HEK293T (cell line): Measurements from ENCODE around the gene RAB41.

Experiments
- CTCF ChIA-PET: fragments of 350-600 bp; formaldehyde crosslinking; extraction: SDS; loops from one replicate; lab custom pipeline; 2021; ENCODE audit warnings: antibody characterized with exemption, inconsistent platforms; lab: Yijun Ruan, JAX
- POLR2A ChIA-PET: fragments of 350-600 bp; formaldehyde crosslinking; extraction: SDS; loops from one replicate; lab custom pipeline; 2020; ENCODE audit warnings: antibody characterized with exemption, inconsistent platforms; lab: Yijun Ruan, JAX
- DNase-seq: peaks from one replicate; pipeline ENCODE4 v3.0.0; 2012; ENCODE audit warnings: mixed read lengths; ENCODE audit errors: extremely low spot score
- ARNT ChIP-seq: fragments of 450-650 bp; IDR thresholded peaks from 2 replicates; pipeline ENCODE4 v1.6.1; 2017; ENCODE audit warnings: mild to moderate bottlenecking
- BHLHE40 ChIP-seq: fragments of 450-650 bp; IDR thresholded peaks from 2 replicates; pipeline ENCODE4 v1.6.1; 2016; ENCODE audit warnings: mild to moderate bottlenecking, moderate library complexity, borderline replicate concordance
- CTBP1 ChIP-seq: fragments of 450-650 bp; IDR thresholded peaks from 2 replicates; pipeline ENCODE4 v1.6.1; 2016; ENCODE audit warnings: borderline replicate concordance
- ELF4 ChIP-seq: fragments of 450-650 bp; IDR thresholded peaks from 2 replicates; pipeline ENCODE4 v1.6.1; 2017; ENCODE audit warnings: antibody characterized with exemption
- FOXA1 ChIP-seq: fragments of 450-650 bp; IDR thresholded peaks from 2 replicates; pipeline ENCODE4 v1.6.1; 2016; ENCODE audit warnings: mild to moderate bottlenecking
- FOXK2 ChIP-seq: fragments of 450-650 bp; IDR thresholded peaks from 2 replicates; pipeline ENCODE4 v1.6.1; 2016; ENCODE audit warnings: mild to moderate bottlenecking
- FOXM1 ChIP-seq: fragments of 450-650 bp; IDR thresholded peaks from 2 replicates; pipeline ENCODE4 v1.6.1; 2017; ENCODE audit warnings: mild to moderate bottlenecking, borderline replicate concordance
- HDGF ChIP-seq: fragments of 450-650 bp; IDR thresholded peaks from 2 replicates; pipeline ENCODE4 v1.6.1; 2017; ENCODE audit warnings: antibody characterized with exemption, borderline replicate concordance
- L3MBTL2 ChIP-seq: fragments of 450-650 bp; conservative IDR thresholded peaks from 2 replicates; pipeline ENCODE4 v1.6.1; 2016; ENCODE audit warnings: mild to moderate bottlenecking
- LEF1 ChIP-seq: fragments of 450-650 bp; IDR thresholded peaks from 2 replicates; pipeline ENCODE4 v1.6.1; 2017; ENCODE audit warnings: mild to moderate bottlenecking, borderline replicate concordance
- NFRKB ChIP-seq: fragments of 450-650 bp; IDR thresholded peaks from 2 replicates; pipeline ENCODE4 v1.6.1; 2016; ENCODE audit warnings: mild to moderate bottlenecking, moderate library complexity
- SP1 ChIP-seq: fragments of 450-650 bp; IDR thresholded peaks from 2 replicates; pipeline ENCODE4 v1.6.1; 2017
- SUZ12 ChIP-seq: fragments of 450-650 bp; IDR thresholded peaks from 2 replicates; pipeline ENCODE4 v1.6.1; 2016; ENCODE audit warnings: mild to moderate bottlenecking
- TARDBP ChIP-seq: fragments of 450-650 bp; IDR thresholded peaks from 2 replicates; pipeline ENCODE4 v1.6.1; 2016
- ZNF384 ChIP-seq: fragments of 450-650 bp; IDR thresholded peaks from 2 replicates; pipeline ENCODE4 v1.6.1; 2016
- TF ChIP-seq, protein P1 (sequence below): fragments of 450-650 bp; IDR thresholded peaks from 2 replicates; pipeline ENCODE4 v1.6.1; 2016

Gene RAB41

DNA sequence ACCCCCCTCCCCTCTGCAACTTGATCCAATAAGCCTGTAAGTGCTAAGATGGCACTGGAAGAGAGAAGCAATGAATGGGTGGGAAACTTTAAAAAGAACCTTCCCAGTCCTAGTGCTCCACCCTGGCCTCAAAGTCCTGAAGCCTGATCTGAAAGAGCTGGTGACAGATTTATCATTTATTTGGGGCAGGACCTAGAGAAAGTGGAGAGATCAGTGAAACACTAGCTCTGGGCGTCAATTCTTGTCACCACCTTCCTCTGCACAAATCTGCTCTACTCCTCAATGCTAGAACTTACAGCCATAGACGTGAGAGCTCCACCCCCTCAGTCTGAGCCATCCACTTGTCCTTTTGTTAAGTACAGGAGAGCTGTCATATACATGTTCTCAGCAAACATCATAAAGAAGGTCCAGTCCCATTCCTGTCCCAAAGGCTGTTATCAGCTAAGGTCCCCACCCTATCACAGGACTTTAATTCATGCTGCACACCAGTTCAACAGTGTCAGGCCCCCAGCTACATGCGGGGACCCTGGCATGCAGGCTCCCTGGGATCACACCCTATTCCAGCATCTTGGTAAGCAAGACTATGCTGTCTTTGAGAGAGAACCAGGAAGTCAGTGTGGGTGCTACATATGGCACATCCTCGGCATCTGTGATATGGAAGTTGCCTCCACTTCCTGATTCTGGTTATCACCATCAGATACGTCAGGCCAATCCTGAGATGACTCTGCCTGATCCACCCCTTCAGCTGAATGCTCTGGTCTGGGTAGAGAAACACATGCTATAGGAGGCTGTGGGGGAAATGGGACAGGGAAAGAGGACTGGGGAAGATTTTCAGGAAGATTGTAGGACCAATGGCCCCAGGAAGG lies 24.3 kb upstream of the RAB41 start:
- DNase-seq, result no peak
- POLR2A ChIA-PET, result no interaction called here
- CTCF ChIA-PET, result no interaction called here
- TF ChIP-seq CTBP1 (no peak), LEF1 (no peak)

DNA sequence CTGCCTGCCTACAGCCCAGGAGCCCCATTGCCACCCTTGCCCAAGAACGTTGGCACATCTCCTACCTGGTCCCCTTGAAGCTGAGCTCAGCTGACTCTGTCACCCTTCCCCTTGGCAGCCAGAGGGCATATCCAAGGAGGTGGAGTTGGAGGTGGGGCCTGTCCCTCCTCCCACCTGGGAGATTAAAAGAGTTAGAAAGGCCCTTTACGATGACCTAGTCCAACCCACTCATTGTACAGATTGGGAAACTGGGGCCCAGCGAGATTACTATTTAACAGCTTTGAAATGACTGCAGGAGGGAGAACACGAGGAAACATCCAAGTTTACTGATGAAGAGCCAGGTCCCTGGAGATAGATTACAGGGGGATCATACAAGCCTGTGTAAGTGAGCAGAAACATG lies 21.9 kb upstream of the RAB41 start, which contains the start of gene P2RY4:
P2RY4 (minus strand) TSS at position 101 of the 400 bp plus-strand sequence. CDS start 580 bp downstream, outside the sequence.
- no peak for TF ChIP-seq NFRKB
- no peak for TF ChIP-seq FOXA1
- no peak for TF ChIP-seq BHLHE40
- no peak for TF ChIP-seq FOXK2
- no peak for TF ChIP-seq ZNF384
- TF ChIP-seq, protein P1, sequence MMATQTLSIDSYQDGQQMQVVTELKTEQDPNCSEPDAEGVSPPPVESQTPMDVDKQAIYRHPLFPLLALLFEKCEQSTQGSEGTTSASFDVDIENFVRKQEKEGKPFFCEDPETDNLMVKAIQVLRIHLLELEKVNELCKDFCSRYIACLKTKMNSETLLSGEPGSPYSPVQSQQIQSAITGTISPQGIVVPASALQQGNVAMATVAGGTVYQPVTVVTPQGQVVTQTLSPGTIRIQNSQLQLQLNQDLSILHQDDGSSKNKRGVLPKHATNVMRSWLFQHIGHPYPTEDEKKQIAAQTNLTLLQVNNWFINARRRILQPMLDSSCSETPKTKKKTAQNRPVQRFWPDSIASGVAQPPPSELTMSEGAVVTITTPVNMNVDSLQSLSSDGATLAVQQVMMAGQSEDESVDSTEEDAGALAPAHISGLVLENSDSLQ, result no peak
- TF ChIP-seq L3MBTL2, result no peak
- TF ChIP-seq HDGF, result no peak
- TF ChIP-seq ELF4, result no peak
- TF ChIP-seq ARNT, result no peak
- TF ChIP-seq TARDBP, result no peak
- TF ChIP-seq CTBP1, result no peak
- no peak for TF ChIP-seq FOXM1
- no peak for TF ChIP-seq SP1
- TF ChIP-seq LEF1, result no peak
- no peak for TF ChIP-seq SUZ12
- DNase-seq, result no peak
- POLR2A ChIA-PET, result no interaction called here
- CTCF ChIA-PET, result no interaction called here

DNA sequence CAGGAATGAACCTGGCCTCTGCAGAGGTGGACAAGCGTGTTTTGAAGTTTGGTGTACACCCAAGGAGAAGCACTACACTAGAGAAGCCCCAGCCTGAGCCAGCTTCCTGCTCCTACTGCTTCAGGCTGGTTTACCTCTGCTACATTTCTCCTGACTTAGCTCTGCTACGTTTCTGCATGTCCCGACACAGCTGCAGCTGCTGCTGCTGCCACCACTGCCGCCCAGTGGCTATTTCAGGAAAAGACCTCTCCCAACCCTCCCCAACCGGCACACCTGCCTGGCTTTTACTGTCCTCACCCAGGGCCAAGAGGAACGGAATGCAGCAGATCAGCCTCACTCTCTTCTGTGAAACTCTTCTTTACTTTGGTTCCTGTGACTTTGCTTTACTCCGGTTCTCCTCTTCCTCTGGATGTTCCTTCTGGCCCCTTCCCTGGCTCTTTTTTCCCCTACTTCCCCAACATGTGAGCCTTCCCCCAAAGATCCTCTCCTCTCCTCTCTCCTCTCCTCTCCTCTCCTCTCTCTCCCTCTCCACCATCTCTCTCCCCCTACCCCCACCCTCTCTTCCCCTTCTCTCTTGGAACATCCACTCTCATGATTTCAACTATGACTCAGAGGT lies 18.9 kb upstream of the RAB41 start:
- peak; percentile 62 for DNase-seq
- TF ChIP-seq NFRKB (no peak), BHLHE40 (no peak), ZNF384 (no peak), ELF4 (no peak), FOXA1 (no peak), CTBP1 (no peak), LEF1 (no peak), HDGF (no peak), FOXK2 (no peak), FOXM1 (no peak), TARDBP (no peak), L3MBTL2 (no peak), SP1 (no peak), SUZ12 (no peak), ARNT (no peak)
- TF ChIP-seq, protein P1, result no peak
- POLR2A ChIA-PET, result no interaction called here
- CTCF ChIA-PET, result interaction anchor here (1.5 kb wide), 1 partner anchor 11 kb away, joined by 9 read pairs; no protein-coding TSS in a partner anchor

DNA sequence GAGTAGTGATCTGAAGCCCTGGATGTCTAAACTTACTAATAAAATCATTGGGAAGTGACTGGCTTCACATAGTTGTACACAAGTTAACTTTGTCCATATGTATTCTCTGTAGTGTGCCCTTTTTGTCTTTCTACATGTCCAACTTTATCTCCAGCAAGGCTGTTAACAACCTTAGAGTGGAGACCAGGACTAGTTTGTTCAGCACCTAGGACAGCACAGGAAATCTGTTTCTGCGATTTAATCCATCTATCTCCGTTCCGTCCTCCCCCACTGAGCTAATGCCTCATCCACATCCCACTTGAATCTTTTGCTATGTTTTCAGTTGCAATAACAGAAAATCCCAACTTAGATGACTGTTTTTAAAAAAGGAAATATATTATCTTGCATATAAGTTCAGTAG lies 17.2 kb upstream of the RAB41 start:
- TF ChIP-seq CTBP1 (no peak), NFRKB (no peak), ZNF384 (no peak), ARNT (no peak), ELF4 (no peak), LEF1 (no peak), L3MBTL2 (no peak), SP1 (no peak), SUZ12 (no peak), TARDBP (no peak), FOXK2 (no peak), FOXA1 (no peak), FOXM1 (no peak)
- TF ChIP-seq, protein P1, result no peak
- DNase-seq, result no peak
- ChIA-PET POLR2A (no interaction called here), CTCF (no interaction called here)

DNA sequence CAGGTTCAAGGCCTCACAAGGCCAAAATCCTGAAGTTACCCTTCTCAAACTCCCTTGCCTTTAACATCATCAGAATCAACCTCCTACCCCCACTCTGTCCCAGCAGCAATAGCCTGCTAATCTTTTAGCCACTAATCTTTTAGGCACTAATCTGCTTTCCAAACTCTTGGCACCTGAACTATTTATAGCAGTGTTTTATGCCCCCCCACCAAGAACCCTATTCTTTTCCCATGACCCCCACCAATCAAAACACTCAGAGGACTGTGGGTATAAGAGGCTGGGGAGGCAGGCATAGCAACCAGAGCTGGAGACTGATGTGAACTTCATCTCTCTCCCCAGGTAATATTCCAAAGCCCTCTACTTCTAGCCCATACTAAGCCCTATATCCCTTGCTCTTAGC lies 13.9 kb upstream of the RAB41 start, which contains the start of gene ARR3:
ARR3 (plus strand) TSS at position 301 of the 400 bp plus-strand sequence. CDS start 1,052 bp downstream, outside the sequence.
- DNase-seq, result no peak
- CTCF ChIA-PET, result no interaction called here
- POLR2A ChIA-PET, result interaction anchor here (0.6 kb wide), 1 partner anchor 23 kb away, joined by 3 read pairs; no protein-coding TSS in a partner anchor
- TF ChIP-seq HDGF (no peak), ZNF384 (no peak), ELF4 (no peak), TARDBP (no peak), BHLHE40 (no peak), SUZ12 (no peak), FOXA1 (no peak), ARNT (no peak), LEF1 (no peak), FOXK2 (no peak), CTBP1 (no peak)
- TF ChIP-seq, protein P1, result no peak
